A673 (cell line): ENCODE measurements around the gene HLA-DRA. TPM values are rescaled to one million over a fixed set of nuclear protein-coding genes. Genes with fewer than 3 reads are reported as not detected.

ENCODE experiments used
- BruUV-seq: library from RNA; stranded (reverse); fragments of 400-500 nt; replicated peaks from 2 replicates; lab custom pipeline; 2021; lab: Mats Ljungman, UMichigan
- CTCF ChIA-PET: fragments of 300-600 bp; sonication (Branson Sonifier 250); formaldehyde crosslinking; loops from one replicate; lab custom pipeline; 2022; ENCODE audit warnings: antibody characterized with exemption; lab: Charles Lee
- POLR2A ChIA-PET: fragments of 300-600 bp; sonication (Branson Sonifier 250); formaldehyde crosslinking; loops from one replicate; lab custom pipeline; 2022; ENCODE audit warnings: antibody characterized with exemption; ENCODE audit not compliant: low non-redundant PET; lab: Charles Lee
- DNase-seq: peaks from one replicate; pipeline ENCODE4 v3.0.0-alpha.2; 2015; ENCODE audit warnings: low spot score
- H3K27ac ChIP-seq: fragments of 200-600 bp; sonication (generic); 2 replicates; pipeline ENCODE4 v1.5.1; 2016; ENCODE audit warnings: mixed run types, low read depth, mild to moderate bottlenecking, mixed read lengths, antibody characterized with exemption, low read length; ENCODE audit not compliant: poor library complexity, severe bottlenecking
- H3K27me3 ChIP-seq: fragments of 200-600 bp; sonication (generic); replicated peaks from 2 replicates; pipeline ENCODE4 v1.6.1; 2017; ENCODE audit warnings: mixed run types, low read depth, mild to moderate bottlenecking, mixed read lengths, antibody characterized with exemption, low read length; ENCODE audit not compliant: insufficient read depth, poor library complexity
- H3K36me3 ChIP-seq: fragments of 200-600 bp; sonication (generic); 2 replicates; pipeline ENCODE4 v1.6.1; 2016; ENCODE audit warnings: mixed run types, mild to moderate bottlenecking, mixed read lengths, antibody characterized with exemption, low read length; ENCODE audit not compliant: insufficient read depth, poor library complexity, severe bottlenecking
- H3K4me1 ChIP-seq: fragments of 200-600 bp; sonication (generic); 2 replicates; pipeline ENCODE4 v1.6.1; 2017; ENCODE audit warnings: mixed run types, mild to moderate bottlenecking, mixed read lengths, antibody characterized with exemption, low read length; ENCODE audit not compliant: insufficient read depth, poor library complexity, severe bottlenecking
- H3K4me3 ChIP-seq: fragments of 200-600 bp; sonication (generic); 2 replicates; pipeline ENCODE4 v1.5.1; 2016; ENCODE audit warnings: low read depth, mixed run types, mild to moderate bottlenecking, mixed read lengths, low read length; ENCODE audit not compliant: poor library complexity, severe bottlenecking
- H3K9me3 ChIP-seq: fragments of 200-600 bp; sonication (generic); 2 replicates; pipeline ENCODE4 v1.6.1; 2016; ENCODE audit warnings: mixed run types, low read depth, mild to moderate bottlenecking, mixed read lengths, antibody characterized with exemption, low read length; ENCODE audit not compliant: poor library complexity, severe bottlenecking
- CTCF ChIP-seq: fragments of 300-800, 200-600 bp; sonication (generic); conservative IDR thresholded peaks from 2 replicates; pipeline ENCODE4 v1.5.1; 2017; ENCODE audit warnings: low read depth, mild to moderate bottlenecking, antibody characterized with exemption, low read length, moderate library complexity, mixed read lengths
- EZH2 ChIP-seq: fragments of 200-600 bp; sonication (generic); IDR thresholded peaks from 2 replicates; pipeline ENCODE4 v1.6.1; 2017; ENCODE audit warnings: borderline replicate concordance, low read depth, mild to moderate bottlenecking, mixed read lengths, antibody characterized with exemption, low read length; ENCODE audit not compliant: poor library complexity, severe bottlenecking
- intact Hi-C: fragments of 100-400 bp; cut with micrococcal nuclease; formaldehyde crosslinking; loops from one replicate; pipeline ENCODE4 v1.10.0; 2022; ENCODE audit not compliant: unreplicated experiment
- total RNA-seq: library from RNA; stranded (reverse); gene quantifications from 2 replicates; pipeline ENCODE4 v1.2.3, GENCODE V29; 2021

Gene HLA-DRA
- total RNA-seq, 1 experiment from 2014 or later, result not detected

GRCh38 chr6:32396028-32396427 lies 43.7 kb upstream of the HLA-DRA start:
- no peaks in the 10 kb centered on the region for H3K36me3 ChIP-seq
- no TSS peak for BruUV-seq
- no peaks in the 10 kb centered on the region for H3K27me3 ChIP-seq
- no peak overlapping the region for H3K27ac ChIP-seq
- no peak for DNase-seq
- CTCF ChIA-PET, result no interaction called here
- H3K4me3 ChIP-seq, result no peak overlapping the region
- no peaks in the 10 kb centered on the region for H3K9me3 ChIP-seq
- intact Hi-C loops, result no loop called here
- H3K4me1 ChIP-seq, result no peaks in the 10 kb centered on the region
- TF ChIP-seq EZH2 (no peak), CTCF (no peak)
- POLR2A ChIA-PET, result no interaction called here

GRCh38 chr6:32397252-32397920 lies 42.3 kb upstream of the HLA-DRA start:
- POLR2A ChIA-PET, result interaction anchor here (0.7 kb wide), 1 partner anchor 219 kb away, joined by 6 read pairs; no protein-coding TSS in a partner anchor
- no peaks in the 10 kb centered on the region for H3K27me3 ChIP-seq
- no peaks in the 10 kb centered on the region for H3K36me3 ChIP-seq
- H3K4me3 ChIP-seq, result no peak overlapping the region
- BruUV-seq, result no TSS peak
- H3K27ac ChIP-seq, result no peak overlapping the region
- no peak for TF ChIP-seq EZH2
- no peak for TF ChIP-seq CTCF
- H3K9me3 ChIP-seq, result no peaks in the 10 kb centered on the region
- no peaks in the 10 kb centered on the region for H3K4me1 ChIP-seq
- no peak for DNase-seq
- CTCF ChIA-PET, result interaction anchor here (0.6 kb wide), 1 partner anchor 872 kb away, joined by 4 read pairs; no protein-coding TSS in a partner anchor
- intact Hi-C loops, result no loop called here

GRCh38 chr6:32401284-32401963 lies 38.3 kb upstream of the HLA-DRA start:
- BruUV-seq, result no TSS peak
- CTCF ChIA-PET, result interaction anchor here (0.6 kb wide), 1 partner anchor 437 kb away, joined by 5 read pairs; the partner anchor contains the start of gene TAP2

More at GRCh38 chr6:32401284-32401963, 38.3 kb upstream of the HLA-DRA start:
- no peaks in the 10 kb centered on the region for H3K9me3 ChIP-seq
- no peak overlapping the region for H3K4me3 ChIP-seq
- peaks cover 35% of the 10 kb centered on the region for H3K27me3 ChIP-seq
- TF ChIP-seq EZH2 (no peak), CTCF (no peak)
- POLR2A ChIA-PET, result no interaction called here
- intact Hi-C loops, result no loop called here
- H3K4me1 ChIP-seq, result no peaks in the 10 kb centered on the region
- H3K27ac ChIP-seq, result no peak overlapping the region
- no peak for DNase-seq
- no peaks in the 10 kb centered on the region for H3K36me3 ChIP-seq
